Left cardiac atrium (tissue), 4 donors: ENCODE results near the gene SLC1A7. TPM values are rescaled to one million over a fixed set of nuclear protein-coding genes. Genes with fewer than 3 reads are reported as not detected.

Experiments
- ATAC-seq, 2 donors: fragments of 200-7000 bp; cut with Tn5 transposase; one replicate each; pipeline ENCODE4 v1.9.1; 2020; ENCODE audit warnings: mild to moderate bottlenecking in 2 of 2, moderate library complexity in 2 of 2
- DNase-seq: peaks from one replicate; pipeline ENCODE4 v3.0.0-alpha.2; 2020
- intact Hi-C, 2 donors: fragments of 100-400 bp; cut with DNase I; formaldehyde crosslinking; loops; one replicate each; pipeline versions ENCODE4 v1.14.1 to v1.15.1; 2022 to 2023
- total RNA-seq, 2 donors: library from RNA; stranded (reverse); fragmentation: NEBNext Ultra II Directional; extraction: Animal tissue kit (Norgen Biotek cat#: 25700); gene quantifications; one replicate each; pipeline ENCODE4 v1.2.1, GENCODE V29; 2021
- donor health status: DM: no; HTN: yes; CAD: no.
- donor health status: DM: no; HTN: yes; CAD: no; lungs with severe emphysema.
- donor health status: DM: yes; HTN: yes; CAD: no.
- donor health status: Dilated cardiomyopathy.

The SLC1A7 gene
- total RNA-seq, 2 donors from 2014 or later = 0.31 to 0.85 TPM

DNA sequence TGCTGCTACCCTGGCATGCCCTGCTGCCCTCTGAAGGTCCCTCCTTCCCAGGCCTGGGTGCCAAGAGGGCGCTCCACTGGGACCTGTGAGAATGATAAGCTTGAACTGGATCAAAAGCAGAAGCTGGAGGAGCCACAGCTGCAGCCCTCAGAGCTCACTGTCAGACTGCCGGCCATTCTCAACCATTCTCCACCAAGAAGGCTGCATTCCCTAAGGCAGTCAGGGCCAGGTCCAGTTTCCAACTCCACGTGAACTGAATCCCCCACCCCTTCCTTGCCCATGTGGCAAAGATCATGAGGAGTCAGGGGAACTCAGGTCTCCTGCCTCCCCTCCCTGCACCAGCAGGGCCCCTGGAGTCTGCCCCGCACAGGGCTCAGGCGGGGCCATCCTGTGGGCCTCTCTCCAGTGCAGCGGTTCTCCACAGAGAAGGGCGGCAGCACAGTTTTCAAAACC lies 19.5 kb downstream of the SLC1A7 start:
- intact Hi-C loops = no loop called here
- no peak for DNase-seq
- peak; percentile 0 to 14 for ATAC-seq

GRCh38 chr1:53122201-53122885 lies 20.1 kb downstream of the SLC1A7 start:
- ATAC-seq (peak; percentile 53 to 74), DNase-seq (peak; percentile 57)
- intact Hi-C loops = no loop called here

DNA sequence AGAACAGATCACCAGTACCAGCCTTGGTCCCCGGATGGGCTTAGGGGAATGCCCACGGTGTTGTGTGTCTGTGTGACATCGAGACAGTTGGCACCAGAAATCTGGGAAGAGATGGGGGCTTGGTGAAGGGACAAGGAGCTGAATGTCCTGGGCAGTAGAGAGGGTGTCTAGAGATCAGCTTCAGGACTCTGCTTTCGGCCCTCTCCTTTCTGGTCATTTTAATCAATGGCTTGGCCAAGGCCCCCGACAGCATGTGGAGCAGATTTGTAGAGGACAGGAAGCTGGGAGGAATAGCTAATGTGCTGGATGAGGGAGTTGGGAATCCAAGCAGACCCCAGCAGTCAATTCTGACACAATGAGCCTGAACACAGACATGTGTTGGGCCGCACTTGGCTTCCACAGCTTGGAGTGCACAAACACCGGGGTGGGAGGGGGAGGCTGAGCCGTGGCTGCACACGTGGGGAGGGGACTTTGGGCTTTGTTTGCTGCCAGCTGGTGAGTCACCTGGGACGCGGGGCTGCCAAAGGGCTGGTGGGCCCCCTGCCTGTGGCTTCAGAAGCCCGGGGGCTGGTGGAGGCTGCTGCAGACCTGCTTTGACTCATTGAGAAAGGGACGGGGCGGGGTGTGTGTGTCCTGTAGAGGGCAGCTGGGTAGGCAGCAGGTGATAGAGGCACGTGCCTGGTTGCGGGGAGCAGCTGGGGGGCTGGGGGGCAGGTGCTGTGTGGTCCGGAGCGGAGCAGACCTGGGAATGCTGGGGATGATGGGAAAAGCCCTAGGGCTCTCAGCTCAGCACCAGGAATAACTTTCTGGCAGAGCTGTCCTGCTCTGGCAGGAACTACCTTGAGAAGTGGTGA lies 20.9 kb downstream of the SLC1A7 start:
- intact Hi-C loops = no loop called here
- DNase-seq = peak; percentile 59
- ATAC-seq = peak; percentile 50 to 64

DNA sequence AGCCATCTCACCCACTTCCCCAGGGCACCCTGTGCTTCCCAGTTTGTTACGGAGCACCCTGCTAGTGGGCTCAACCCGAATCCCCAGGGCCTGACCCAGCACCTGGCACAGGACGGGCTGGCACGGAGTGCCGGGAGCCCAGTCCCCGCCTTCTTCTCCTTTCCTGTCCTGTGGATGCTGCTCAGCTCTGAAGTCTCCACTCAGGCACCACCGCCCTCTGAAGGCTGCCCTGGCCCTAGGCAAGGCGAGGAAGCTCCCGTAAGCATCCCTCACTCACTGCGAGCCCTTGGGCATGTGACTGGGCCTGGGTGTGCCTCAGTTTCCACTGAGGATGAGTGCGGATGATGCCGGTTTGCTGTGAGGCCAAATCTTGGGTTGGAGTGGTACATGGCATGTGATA lies 21.8 kb downstream of the SLC1A7 start:
- no peak for DNase-seq
- ATAC-seq = no peak
- intact Hi-C loops = no loop called here

GRCh38 chr1:53117836-53118235 lies 24.6 kb downstream of the SLC1A7 start:
- intact Hi-C loops = no loop called here
- ATAC-seq = no peak
- no peak for DNase-seq

DNA sequence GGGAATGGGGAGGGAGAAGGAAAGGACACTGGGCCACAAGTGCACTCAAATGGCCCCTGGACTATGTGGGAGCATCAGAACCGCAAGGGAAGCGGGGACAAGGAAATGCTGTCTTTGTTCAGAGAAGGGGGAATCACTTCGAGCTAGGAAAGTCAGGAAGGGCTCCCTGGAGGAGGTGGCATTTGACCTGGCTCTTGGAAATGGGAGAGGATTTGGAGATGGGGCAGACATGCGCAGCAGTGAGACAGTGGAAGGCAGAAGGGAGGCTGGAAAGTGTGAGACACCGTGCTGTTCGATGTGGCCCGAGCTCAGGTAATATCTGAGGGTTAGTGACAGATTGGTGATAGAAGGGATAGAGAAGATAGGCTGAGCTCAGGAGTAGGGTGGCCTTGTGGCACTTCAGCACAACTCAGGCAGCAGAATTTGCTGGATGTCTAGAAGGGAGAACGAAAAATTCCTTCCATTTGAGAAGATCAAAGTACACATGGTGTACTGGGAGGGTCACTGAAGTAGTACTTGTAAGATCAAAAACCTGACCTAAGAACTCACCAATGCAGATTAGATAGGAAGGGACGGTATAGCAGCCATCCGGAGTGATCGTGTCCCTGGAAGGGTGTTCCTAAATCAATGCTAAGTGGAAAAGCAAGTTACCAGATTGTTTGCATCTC lies 25.4 kb downstream of the SLC1A7 start:
- DNase-seq = no peak
- ATAC-seq = no peak
- intact Hi-C loops = no loop called here

DNA sequence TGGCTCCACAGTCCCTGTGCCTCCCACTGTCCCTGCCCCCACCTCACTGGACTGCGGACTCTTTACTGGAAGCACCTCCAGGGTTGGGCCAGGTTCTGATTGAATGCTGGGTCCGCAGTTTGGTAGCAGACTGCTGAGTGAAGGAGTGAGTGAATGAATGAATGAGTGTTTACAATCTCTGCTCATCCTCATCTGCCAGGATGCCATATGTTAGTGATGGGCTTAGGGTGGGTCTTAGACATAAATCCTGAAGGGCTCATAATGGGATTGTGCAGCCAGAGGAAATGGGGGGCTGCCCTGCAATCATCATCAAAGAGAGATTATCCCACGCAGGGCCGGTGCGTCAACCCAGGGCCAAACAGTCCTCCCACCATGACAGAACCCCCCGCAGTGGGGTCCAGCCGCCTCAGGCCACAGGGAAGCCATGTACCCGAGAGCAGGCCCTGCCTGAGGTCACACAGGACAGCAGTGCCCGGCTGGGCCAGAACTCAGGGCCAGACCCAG lies 26.1 kb downstream of the SLC1A7 start:
- intact Hi-C loops = no loop called here
- no peak for DNase-seq

DNA sequence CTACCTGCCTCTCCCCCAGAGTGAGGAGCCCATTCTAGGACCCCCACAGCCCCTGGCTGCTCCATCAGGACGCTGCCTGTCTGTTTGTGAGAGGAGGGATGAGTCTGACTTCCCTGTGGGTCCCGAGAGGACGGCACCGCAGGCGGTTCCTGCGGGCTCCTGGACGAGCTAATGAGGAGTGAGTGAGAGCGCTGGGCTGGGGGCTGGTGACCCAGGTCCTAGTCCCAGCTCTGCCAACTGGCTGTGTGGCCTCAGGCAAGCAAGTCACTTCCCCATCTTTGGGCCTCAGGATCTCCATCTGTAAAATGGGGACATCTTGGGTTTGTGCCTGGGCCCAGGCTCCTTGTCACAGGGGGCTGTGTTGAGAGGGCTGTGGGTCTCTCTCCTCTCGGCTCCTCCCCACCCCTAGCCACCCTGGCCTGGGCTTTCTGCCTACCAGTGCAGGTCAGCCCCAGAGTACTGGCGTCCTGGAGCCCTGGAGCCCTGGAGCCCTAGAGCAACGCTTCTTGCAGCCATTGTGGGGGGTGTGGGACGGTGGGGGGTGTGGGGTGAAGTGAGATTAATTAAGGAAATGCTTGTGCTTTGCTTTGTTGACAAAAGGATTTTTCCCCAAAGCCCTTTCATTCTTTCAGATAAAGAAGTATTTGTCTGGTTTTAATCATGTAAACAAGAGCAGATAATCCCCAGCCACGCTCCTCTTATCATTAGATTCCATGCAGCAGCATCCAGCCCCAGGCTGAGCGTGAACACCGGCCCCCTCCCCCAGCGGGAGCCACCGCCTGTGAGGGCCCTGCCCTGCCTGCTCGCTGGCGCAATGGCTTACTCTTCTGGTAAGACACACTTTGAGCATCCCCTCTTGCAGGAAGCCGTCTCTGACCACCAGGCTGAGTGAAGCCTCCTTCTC lies 26.8 kb downstream of the SLC1A7 start:
- DNase-seq = no peak
- ATAC-seq = peak; percentile 36 to 45
- intact Hi-C loops = no loop called here

More for the DNA sequence above, 26.1 kb downstream of the SLC1A7 start:
- no peak for ATAC-seq

DNA sequence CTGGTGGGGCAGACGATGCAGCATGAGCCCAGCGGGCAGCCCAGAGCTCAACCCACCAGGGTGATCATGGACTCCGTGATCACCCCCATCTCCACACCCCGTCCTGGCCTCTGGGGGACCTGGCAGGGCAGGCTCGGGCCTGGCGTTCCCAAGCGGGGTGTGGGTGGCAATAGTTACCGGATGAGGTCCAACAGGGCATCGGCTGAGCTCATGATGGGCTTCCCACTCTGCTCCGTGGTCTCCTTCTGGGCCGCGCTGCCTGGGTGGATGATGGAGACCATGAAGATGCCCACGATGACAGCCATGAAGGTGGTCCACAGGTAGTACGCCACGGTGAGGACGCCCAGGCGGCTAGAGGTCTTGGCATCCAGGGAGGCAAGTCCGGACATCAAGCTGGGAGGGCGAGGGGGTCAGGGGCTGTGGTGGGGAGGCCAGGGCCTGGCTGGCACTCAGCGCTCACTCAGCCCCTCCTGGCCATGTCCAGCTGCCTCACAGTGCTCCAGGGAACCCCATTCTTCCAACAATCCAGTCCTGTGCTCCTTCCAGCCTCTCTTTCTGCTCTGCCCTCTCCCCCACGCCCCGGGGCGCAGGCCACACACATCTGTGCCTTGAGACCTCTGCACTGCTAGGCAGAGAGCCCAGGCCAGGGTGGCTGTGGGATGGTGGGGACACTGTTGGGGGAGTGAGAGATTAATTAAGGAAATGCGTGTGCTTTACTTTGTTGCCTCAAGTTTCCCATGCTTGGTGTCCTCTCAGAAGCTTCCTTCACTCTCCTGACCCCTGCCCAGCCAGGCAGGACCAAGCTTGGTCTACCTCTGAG lies 27.6 kb downstream of the SLC1A7 start:
- ATAC-seq (no peak), DNase-seq (no peak)
- intact Hi-C loops = no loop called here

DNA sequence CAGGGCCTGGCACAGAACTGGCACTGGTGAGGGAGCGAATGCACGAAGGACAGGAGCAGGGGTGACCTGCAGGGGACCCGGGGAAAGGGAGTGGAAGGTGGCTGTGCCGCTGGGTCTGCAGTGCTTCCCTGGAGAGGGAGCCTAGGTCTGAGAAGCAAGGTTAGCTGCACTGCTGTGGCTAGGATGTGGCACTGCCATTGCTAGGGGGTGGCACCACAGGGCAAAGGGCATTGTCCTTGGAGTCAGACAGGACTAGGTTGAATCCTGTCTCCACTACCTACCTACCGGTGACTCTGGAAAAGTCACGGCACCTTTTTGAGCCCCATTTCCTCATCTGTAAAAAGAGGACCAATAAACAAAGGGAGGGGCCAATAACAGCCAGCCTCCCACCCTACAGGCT lies 28.3 kb downstream of the SLC1A7 start:
- DNase-seq (no peak), ATAC-seq (no peak)
- intact Hi-C loops = no loop called here

DNA sequence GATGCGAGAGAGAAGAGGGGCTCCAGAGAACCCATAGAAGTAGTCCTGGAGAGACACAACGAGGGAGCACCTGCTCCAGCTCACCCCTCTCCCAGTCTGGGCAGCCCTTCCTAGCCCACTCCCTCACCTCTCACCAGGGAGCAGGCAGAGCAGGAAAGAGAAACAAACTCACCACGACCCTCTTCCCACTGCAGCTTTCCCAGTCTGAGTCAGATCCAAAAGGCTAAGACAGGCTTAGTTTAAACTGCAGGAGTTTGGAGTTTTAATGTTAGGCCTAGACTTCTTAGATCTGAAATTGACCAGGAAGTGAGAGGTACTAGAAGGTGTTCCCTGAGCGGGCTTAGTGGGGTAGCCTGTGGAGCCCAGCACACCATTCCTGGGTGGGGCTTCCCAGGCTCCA lies 29.6 kb downstream of the SLC1A7 start:
- DNase-seq (no peak), ATAC-seq (no peak)
- intact Hi-C loops = no loop called here

DNA sequence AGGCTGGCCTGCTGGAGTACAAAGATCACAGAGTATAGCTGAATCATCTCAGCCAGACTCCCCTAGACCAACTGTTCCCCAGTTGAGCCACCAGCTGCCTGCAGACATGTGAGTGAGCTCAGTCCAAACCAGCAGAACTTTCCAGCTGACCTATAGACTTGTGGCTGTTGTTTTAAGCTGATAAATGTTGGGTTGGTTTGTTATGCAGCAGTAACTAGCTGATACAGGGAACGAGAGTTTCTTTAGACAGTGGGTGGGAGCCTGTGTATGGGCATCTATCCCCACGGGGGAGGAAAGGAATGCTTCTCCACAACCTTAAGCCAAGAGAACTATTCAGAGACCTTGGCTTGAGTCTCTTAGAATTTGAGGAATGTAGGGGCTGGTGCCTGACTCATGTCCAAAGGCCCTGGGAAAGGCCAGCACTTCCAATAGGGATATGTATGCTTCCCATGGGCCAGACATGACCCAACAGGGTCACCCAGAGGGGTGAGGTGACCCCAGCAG lies 30.1 kb downstream of the SLC1A7 start:
- DNase-seq = no peak
- ATAC-seq = peak in 1 of 2 donors; percentile 2
- intact Hi-C loops = no loop called here

DNA sequence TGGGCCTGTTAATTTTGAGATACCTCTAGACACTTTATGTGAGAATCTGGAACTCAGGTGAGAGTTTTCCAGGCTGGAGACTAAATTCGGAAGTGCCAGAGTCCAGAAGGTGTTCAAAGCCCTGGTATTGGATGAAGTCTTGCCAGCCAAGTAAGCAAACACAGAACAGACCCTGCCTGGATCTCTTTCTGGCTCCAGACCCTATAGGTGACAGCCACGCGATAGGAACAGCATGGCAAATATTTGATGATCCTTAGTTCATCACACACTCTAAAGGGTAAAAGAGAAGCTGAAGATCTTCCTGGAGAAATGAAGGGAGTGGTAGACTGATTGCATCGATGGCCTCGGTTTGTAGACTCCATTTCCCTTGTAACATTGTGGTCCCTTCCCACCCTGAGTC lies 30.7 kb downstream of the SLC1A7 start:
- intact Hi-C loops = no loop called here
- DNase-seq = no peak
- ATAC-seq = no peak

DNA sequence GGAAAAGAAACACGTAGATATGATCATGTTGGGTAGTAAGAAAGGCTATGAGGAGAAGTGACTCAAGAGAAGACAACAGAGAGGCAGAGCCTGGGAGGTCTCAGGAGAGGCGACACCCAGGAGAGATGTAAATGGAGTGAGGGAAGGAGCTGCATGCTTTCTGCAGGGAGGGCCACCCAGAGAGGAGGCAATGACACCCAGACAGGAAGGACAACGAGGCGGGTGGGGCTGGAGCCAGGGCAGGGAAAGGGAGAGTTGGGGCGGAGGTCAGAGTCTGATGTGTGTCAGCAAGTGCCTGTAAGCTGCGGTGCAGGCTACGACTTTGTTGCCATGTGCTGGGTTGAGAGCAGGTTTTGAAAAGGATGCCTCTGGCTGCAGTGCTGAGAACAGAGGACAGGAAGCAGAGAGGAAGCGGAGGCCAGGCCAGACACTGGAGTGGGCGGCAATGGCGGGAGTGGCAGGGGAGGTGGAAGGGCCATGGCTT lies 31.3 kb downstream of the SLC1A7 start:
- no peak for ATAC-seq
- intact Hi-C loops = no loop called here
- DNase-seq = no peak

DNA sequence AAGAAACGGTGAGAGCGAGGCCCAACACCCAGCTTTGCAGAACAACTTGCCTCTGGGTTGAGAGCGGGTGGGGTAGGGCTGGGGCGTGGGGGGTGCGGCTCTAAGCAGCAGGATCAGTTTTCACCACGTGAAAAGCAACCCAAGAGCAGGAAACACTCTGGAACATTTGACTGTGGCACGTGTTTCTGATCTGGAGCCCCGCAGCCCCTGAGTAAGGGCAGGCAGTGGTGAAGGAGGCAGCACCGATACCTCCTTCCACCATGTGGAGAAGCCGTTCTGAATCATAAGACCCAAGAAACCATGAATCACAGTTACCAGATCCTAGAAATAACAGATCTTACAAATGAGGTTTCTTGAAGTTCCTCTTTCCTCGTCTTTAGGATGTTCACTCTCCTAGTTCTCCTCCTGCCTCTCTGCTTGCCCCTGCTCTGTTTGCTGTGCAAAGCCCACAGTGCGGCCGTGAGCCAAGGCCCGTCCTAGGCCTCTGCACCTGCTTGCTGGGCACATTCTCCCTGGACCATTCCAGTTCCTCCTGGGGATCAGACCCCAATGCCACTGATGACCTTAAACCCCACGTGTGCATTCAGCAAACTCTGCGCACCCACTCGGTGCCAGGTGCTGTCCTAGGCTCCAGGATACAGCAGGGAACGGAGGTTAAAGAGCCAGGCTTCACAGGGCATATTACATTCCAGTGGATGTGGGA lies 31.9 kb downstream of the SLC1A7 start:
- ATAC-seq (peak in 1 of 2 donors; percentile 11), DNase-seq (no peak)
- intact Hi-C loops = no loop called here

DNA sequence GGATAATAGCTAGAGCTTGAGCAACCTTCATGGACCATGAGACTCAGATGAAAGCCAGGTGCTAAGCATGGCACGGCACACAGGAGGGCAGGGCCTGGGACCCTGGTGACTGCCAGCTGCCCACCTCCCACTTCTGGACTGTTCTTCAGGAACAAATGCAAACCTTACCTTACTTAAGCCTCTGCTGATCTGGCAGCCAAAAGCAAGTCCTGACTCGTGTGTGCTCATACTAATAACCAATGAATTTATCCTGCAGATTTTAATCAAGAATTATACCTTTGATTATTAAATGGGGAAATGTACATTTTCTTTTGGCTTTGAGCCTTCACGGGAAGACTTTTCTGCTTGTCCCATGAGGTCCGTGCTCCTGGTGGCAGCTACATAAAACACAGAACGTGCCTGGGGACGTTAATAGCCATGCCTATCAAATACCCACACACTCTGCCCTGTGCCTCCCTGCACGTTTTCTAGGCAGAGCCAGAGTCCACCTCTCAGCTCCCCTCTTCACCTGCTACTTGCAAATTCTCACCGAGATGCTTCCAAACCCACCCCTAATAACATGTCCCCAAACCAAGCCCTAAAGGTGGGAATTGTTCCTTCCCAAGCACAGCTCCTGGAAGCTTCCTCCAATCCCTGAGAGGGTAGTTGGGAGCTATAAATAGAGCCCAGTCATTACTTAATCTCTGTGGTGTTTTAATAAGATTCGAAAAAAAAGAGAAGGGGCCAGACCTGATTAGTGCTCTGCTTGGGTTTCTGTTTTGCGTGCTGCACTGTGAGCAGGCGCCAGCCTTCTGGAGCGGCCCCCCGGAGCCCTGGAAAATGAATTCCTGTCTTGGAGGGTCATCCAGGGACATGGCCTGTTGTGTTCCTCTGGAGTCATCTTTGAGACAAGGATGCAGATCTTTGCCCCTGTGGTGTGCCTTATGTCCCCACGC lies 33.5 kb downstream of the SLC1A7 start:
- intact Hi-C loops = no loop called here
- peak; percentile 26 to 78 for ATAC-seq

More for the DNA sequence above, 33.5 kb downstream of the SLC1A7 start:
- DNase-seq = no peak
